Stimulated activated naive CD8-positive, alpha-beta T cell treated with anti-CD3 and anti-CD28 coated beads, Interleukin-15, amount 100 ng/mL, for 72 hours (primary cell): ENCODE results near the gene BICDL2.

ENCODE experiments used
- ATAC-seq: fragments of 150-1000 bp; cut with Tn5 transposase; 2 replicates; pipeline ENCODE4 v1.10.0; 2021; ENCODE audit warnings: mild to moderate bottlenecking, moderate library complexity
- DNase-seq, 2 donors: peaks; one replicate each; pipeline ENCODE4 v3.0.0; 2021 to 2022
- H3K27ac Mint-ChIP-seq, 2 donors: one replicate each; pipeline ENCODE4 v1.8.0; 2022; ENCODE audit warnings: mild to moderate bottlenecking in 2 of 2, mixed read lengths in 2 of 2, moderate library complexity in 2 of 2
- H3K27me3 Mint-ChIP-seq: one replicate; pipeline ENCODE4 v1.8.0; 2022; ENCODE audit warnings: mixed read lengths
- H3K4me1 Mint-ChIP-seq: one replicate; pipeline ENCODE4 v1.8.0; 2022; ENCODE audit warnings: mild to moderate bottlenecking, mixed read lengths
- H3K4me3 Mint-ChIP-seq, 2 donors: one replicate each; pipeline ENCODE4 v1.8.0; 2022; ENCODE audit warnings: mild to moderate bottlenecking in 2 of 2, mixed read lengths in 2 of 2, moderate library complexity in 1 of 2
- H3K9me3 Mint-ChIP-seq, 2 donors: one replicate each; pipeline ENCODE4 v1.8.0; 2022; ENCODE audit warnings: mixed read lengths in 2 of 2

BICDL2 gene

DNA sequence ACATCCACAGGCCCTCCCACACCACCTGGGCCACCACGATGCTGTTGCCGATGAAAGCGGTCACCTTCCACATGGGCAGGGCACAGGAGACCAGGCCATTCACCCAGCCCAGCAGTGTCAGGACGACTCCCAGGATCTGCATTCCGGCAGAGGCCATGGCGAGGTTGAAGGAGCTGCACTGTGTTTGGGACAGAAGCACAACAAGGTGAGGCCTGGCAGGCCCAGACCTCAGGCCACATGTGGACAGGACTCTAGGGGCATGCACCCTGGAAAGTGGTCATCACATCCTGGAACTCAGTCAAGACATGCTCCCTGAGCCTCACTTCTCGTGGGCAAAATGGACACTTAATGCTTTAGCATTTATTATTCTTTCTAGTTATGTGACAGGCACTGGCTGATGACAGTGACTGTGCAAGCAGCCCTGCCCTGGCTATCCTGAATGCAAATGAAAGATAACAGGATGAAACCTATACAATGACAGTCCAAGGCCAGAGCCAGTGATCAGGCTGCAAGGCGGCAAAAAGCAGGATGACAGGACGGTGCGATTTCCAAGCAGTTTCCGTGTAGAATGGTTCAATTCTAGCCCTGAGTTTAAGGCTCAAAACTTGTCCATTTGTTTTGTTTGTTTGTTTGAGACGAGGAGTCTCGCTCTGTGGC lies 20.8 kb downstream of the BICDL2 start:
- H3K4me3 Mint-ChIP-seq, result no peak overlapping the region
- peaks cover 72% of the 10 kb centered on the region for H3K27me3 Mint-ChIP-seq
- ATAC-seq (no peak), DNase-seq (no peak)
- H3K4me1 Mint-ChIP-seq, result peaks cover 36% of the 10 kb centered on the region
- H3K9me3 Mint-ChIP-seq, result no peaks in the 10 kb centered on the region
- no peak overlapping the region for H3K27ac Mint-ChIP-seq

GRCh38 chr16:3014971-3015370 lies 21.8 kb downstream of the BICDL2 start:
- no peak overlapping the region for H3K4me3 Mint-ChIP-seq
- peaks cover 68% of the 10 kb centered on the region for H3K27me3 Mint-ChIP-seq
- no peaks in the 10 kb centered on the region for H3K9me3 Mint-ChIP-seq
- DNase-seq (no peak), ATAC-seq (no peak)
- peaks cover 26% of the 10 kb centered on the region for H3K4me1 Mint-ChIP-seq
- H3K27ac Mint-ChIP-seq, result no peak overlapping the region

DNA sequence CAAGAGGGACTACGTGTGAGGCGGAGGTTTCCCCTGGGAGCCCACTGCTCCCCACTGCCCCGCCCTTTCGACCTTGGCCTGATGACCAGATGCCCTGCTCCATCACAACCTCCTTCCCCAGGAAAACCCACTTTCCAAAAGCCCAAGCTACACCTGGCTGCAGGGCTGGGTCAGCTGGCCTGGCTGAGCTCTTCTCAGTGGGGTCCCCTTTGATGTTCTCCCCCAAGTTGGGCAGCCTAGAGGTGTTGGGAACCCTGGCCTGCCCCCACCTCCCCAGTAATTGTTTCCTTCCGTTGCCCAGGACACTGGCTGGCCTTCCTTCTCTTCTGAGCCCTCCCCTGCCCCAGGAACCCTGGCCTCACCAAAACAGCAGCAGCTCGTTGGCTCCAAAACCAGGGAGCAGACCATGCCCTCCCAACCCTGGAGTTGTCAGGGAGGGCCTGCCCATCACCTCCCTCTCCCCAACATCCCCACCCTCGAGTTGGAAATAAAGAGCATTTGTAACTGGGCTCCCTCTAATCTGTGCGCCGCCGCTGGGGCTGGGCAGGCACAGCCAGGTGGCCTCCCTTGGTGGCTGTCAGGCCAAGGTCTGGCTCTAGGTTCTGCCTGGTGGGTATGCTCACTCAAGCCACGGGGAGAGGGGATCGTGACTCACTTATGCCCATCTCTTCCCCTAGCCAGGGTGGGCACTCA lies 22.6 kb downstream of the BICDL2 start:
- H3K27ac Mint-ChIP-seq, result no peak overlapping the region

GRCh38 chr16:3013491-3013951 lies 23.2 kb downstream of the BICDL2 start:
- H3K27me3 Mint-ChIP-seq, result peaks cover 59% of the 10 kb centered on the region
- H3K9me3 Mint-ChIP-seq, result no peaks in the 10 kb centered on the region
- no peak overlapping the region for H3K4me3 Mint-ChIP-seq
- ATAC-seq, result no peak
- H3K27ac Mint-ChIP-seq, result no peak overlapping the region
- DNase-seq, result no peak
- H3K4me1 Mint-ChIP-seq, result peaks cover 17% of the 10 kb centered on the region

More for the DNA sequence above, 22.6 kb downstream of the BICDL2 start:
- Mint-ChIP-seq H3K27me3 (peaks cover 62% of the 10 kb centered on the region), H3K4me1 (peaks cover 18% of the 10 kb centered on the region), H3K4me3 (no peak overlapping the region), H3K9me3 (no peaks in the 10 kb centered on the region)
- no peak for DNase-seq
- no peak for ATAC-seq

- Mint-ChIP-seq H3K9me3 (no peaks in the 10 kb centered on the region), H3K4me1 (peaks cover 17% of the 10 kb centered on the region), H3K4me3 (peak within 1 kb of the TSS in 1 of 2 donors; percentile 41), H3K27ac (no peak within 1 kb of the TSS), H3K27me3 (peaks cover 59% of the 10 kb centered on the region)
- DNase-seq (no peak), ATAC-seq (no peak)
These were observed 23.8 kb downstream of the BICDL2 start, which contains the start of gene CLDN9 for GRCh38 chr16:3012828-3013420. Gene CLDN9 (plus strand): TSS chr16:3012923. CDS start chr16:3013363, 440 bp downstream.

- H3K27ac Mint-ChIP-seq, result no peak overlapping the region
- H3K4me3 Mint-ChIP-seq, result peak overlapping the region in 1 of 2 donors; percentile 41
- H3K9me3 Mint-ChIP-seq, result no peaks in the 10 kb centered on the region
- H3K4me1 Mint-ChIP-seq, result peaks cover 22% of the 10 kb centered on the region
- ATAC-seq, result peak; percentile 3
- H3K27me3 Mint-ChIP-seq, result peaks cover 59% of the 10 kb centered on the region
- DNase-seq, result no peak
These were observed 24.5 kb downstream of the BICDL2 start for GRCh38 chr16:3012246-3012645.

DNA sequence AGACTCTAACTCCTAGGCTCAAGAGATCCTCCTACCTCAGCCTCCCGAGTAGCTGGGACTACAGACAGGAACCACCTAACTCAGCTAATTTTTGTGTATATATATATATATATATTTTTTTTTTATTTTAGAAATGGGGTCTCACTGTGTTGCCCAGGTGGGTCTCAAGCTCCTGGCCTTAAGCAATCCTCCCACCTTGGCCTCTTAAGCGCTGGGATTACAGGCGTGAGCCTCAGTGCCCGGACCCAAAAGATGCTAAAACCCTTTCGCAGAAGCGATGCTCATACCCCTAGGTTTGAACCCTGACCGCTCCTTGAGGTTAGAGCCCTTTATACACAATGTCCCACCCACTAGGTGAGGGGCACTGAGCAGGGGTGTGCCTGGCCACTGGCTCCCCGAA lies 26.2 kb downstream of the BICDL2 start:
- Mint-ChIP-seq H3K4me1 (peaks cover 26% of the 10 kb centered on the region), H3K4me3 (no peak overlapping the region), H3K9me3 (no peaks in the 10 kb centered on the region), H3K27ac (no peak overlapping the region), H3K27me3 (peaks cover 69% of the 10 kb centered on the region)
- no peak for ATAC-seq
- no peak for DNase-seq

DNA sequence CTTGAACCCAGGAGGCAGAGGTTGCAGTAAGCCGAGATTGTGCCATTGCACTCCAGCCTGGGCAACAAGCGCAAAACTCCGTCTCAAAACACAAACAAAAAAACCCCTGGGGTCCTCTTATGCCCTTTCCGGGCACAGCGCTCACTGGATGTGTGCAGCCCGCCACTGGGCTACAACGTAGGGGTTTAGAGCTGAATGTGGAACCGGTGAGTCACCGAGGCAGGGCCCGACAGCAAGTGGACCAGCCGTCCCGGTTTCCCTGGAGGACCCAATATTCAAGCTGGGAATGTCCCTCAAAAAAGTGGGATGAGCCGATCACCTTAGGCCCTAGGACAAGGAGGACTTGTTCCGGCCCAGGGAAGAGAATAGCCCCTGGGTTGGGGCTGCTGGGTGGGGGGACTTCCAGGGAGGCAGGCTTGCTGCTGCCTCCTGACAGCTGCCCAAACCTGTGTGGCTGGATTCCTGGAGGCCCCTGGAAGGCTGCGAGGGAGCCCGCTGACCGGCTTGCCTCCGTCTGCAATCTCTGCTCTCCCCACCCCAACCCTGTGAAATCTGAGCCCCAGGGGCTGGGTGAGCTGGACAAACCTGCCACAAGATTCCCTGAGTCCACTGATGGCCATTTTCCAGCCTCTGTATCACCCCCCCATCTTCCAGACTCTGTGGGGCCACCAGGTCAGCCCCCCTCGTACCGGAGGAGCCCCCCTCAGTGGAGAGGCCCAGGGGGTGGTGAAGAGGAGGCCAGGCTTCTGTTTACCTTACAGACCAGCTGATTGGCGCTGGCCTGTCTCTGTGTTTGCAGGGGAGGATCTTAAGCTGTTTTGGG lies 27.0 kb downstream of the BICDL2 start:
- peaks cover 74% of the 10 kb centered on the region for H3K27me3 Mint-ChIP-seq
- H3K4me3 Mint-ChIP-seq, result no peak overlapping the region
- ATAC-seq (no peak), DNase-seq (no peak)
- no peak overlapping the region for H3K27ac Mint-ChIP-seq
- H3K4me1 Mint-ChIP-seq, result peaks cover 29% of the 10 kb centered on the region
- no peaks in the 10 kb centered on the region for H3K9me3 Mint-ChIP-seq

DNA sequence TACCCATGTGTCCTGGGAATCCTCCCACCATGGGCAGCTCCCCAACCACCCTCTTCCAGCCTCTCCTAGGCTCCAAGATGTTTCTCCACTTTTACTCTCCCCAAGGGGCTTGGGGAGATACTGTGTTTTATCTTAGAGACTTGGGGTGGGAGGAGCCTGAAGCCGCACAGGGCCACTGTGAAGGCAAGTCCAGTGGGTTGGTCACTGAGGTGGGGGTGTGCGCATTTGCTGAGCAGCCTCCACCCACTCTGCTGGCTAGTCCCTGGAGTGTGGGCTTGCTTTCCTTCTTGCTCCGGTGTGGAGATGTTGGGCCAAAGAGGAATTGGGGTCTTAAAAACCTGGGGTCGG lies 28.1 kb downstream of the BICDL2 start:
- peaks cover 32% of the 10 kb centered on the region for H3K4me1 Mint-ChIP-seq
- no peaks in the 10 kb centered on the region for H3K9me3 Mint-ChIP-seq
- peak overlapping the region in 1 of 2 donors; percentile 67 for H3K27ac Mint-ChIP-seq
- no peak for DNase-seq
- no peak for ATAC-seq
- H3K27me3 Mint-ChIP-seq, result peaks cover 66% of the 10 kb centered on the region
- H3K4me3 Mint-ChIP-seq, result peak overlapping the region in 1 of 2 donors; percentile 72

GRCh38 chr16:3007957-3008689 lies 28.6 kb downstream of the BICDL2 start:
- no peak for DNase-seq
- Mint-ChIP-seq H3K9me3 (no peaks in the 10 kb centered on the region), H3K27me3 (peaks cover 61% of the 10 kb centered on the region), H3K4me3 (peak overlapping the region; percentile 56 to 72), H3K27ac (peak overlapping the region; percentile 47 to 67), H3K4me1 (peaks cover 32% of the 10 kb centered on the region)
- ATAC-seq, result no peak

DNA sequence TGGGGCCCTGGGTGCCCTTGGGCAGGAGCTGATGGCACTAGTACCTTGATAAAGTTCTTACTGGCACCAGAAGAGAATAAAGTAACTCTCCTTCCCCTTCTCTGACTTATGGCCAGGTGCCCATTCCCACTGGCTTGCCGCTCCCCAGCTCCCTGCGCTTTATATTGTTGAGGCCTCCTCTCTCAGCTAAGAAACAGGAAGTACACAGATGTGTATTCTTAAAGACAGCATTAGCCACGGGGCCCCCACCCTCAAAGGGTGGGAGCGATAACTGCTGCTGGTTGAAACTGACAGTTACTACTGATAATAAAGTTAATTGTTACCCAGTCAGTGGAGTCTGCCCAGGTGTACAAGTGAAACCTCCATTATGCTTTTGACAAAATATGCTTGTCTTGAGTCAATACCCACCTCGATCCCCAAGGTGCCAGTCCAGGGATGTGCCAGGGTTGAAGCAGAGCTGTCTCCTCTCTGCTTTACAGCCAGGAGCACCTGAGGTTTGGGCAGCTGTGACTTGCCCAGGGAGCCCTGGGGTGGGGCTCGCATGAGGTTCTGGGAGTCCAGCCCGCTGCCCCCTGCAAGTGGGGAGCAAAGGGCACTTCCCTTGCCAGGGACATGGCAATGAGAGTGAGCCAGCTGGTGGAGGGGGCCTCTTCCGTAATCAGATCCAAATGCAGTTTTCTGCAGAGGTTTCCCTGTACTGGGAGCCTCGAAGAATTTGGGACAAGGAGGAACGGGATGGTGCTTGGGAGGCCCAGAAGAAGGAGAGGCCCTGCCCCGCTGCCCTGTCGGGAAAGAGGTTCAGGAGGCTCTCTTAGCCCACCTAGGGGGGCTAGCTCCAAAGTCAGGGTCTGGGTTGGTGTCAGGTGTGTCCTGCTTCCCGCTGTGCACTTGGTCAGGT lies 29.4 kb downstream of the BICDL2 start:
- Mint-ChIP-seq H3K4me3 (peak overlapping the region in 1 of 2 donors; percentile 72), H3K27ac (no peak overlapping the region)
- no peak for ATAC-seq

GRCh38 chr16:3004781-3005284 lies 31.9 kb downstream of the BICDL2 start:
- DNase-seq (no peak), ATAC-seq (no peak)
- no peak overlapping the region for H3K27ac Mint-ChIP-seq
- no peaks in the 10 kb centered on the region for H3K9me3 Mint-ChIP-seq
- peaks cover 28% of the 10 kb centered on the region for H3K4me1 Mint-ChIP-seq
- H3K4me3 Mint-ChIP-seq, result peak overlapping the region; percentile 71 to 79
- H3K27me3 Mint-ChIP-seq, result peaks cover 48% of the 10 kb centered on the region

More for the DNA sequence above, 29.4 kb downstream of the BICDL2 start:
- Mint-ChIP-seq H3K4me1 (peaks cover 30% of the 10 kb centered on the region), H3K9me3 (no peaks in the 10 kb centered on the region), H3K27me3 (peaks cover 53% of the 10 kb centered on the region)
- no peak for DNase-seq

- Mint-ChIP-seq H3K9me3 (no peaks in the 10 kb centered on the region), H3K4me1 (peaks cover 28% of the 10 kb centered on the region), H3K27ac (no peak overlapping the region), H3K27me3 (peaks cover 53% of the 10 kb centered on the region), H3K4me3 (peak overlapping the region in 1 of 2 donors; percentile 71)
- ATAC-seq (peak; percentile 34), DNase-seq (no peak)
These were observed 32.4 kb downstream of the BICDL2 start for GRCh38 chr16:3004319-3004718.
